ENCODE data around the gene SKIDA1. TPM values are rescaled to one million over a fixed set of nuclear protein-coding genes. Genes with fewer than 3 reads are reported as not detected.
A peak's percentile ranks its signal among the peaks of the same experiment; 100 is the strongest.

The SKIDA1 gene
- total and polyA plus RNA-seq, 4 donors = 0.10 to 1.6 (median 0.80) TPM

- no peaks in the 10 kb centered on the region for H3K27me3 ChIP-seq (ENCODE audit: control insufficient read depth in 3 of 3, insufficient read depth in 3 of 3, low read length in 2 of 3)
- DNase-seq = peak; percentile 75 to 79 (median 78)
- H3K27ac ChIP-seq (ENCODE audit: low read depth in 1 of 2, low read length in 1 of 2) = peak overlapping the region; percentile 50 to 85
- H3K36me3 ChIP-seq (ENCODE audit: control insufficient read depth in 4 of 4, insufficient read depth in 4 of 4, low read length in 4 of 4) = peaks cover 0 to 3% (median 0%) of the 10 kb centered on the region in 4 donors
- no peak for TF ChIP-seq CTCF (IDR thresholded peaks at IDR 0.05; ENCODE audit: control extremely low read depth, extremely low read depth)
- H3K9ac ChIP-seq (ENCODE audit: insufficient read depth in 1 of 2, low read length in 2 of 2) = peak overlapping the region; percentile 66 to 99
- peak overlapping the region; percentile 61 for H3K4me3 ChIP-seq
- peaks cover 1 to 62% (median 15%) of the 10 kb centered on the region in 5 donors for H3K4me1 ChIP-seq (ENCODE audit: control insufficient read depth in 5 of 5, insufficient read depth in 5 of 5, low read length in 5 of 5)
- no peaks in the 10 kb centered on the region for H3K9me3 ChIP-seq (ENCODE audit: control insufficient read depth in 4 of 4, insufficient read depth in 3 of 4, low read length in 3 of 4)
- peak; percentile 68 for ATAC-seq (ENCODE audit: insufficient read depth, low FRiP score)
- WGBS, 2 donors = 1% methylated on average over 73 of the region's 73 CpGs
Measured at GRCh38 chr10:21517134-21518031, 8.1 kb downstream of the SKIDA1 start.

GRCh38 chr10:21516242-21517131 lies 9.0 kb downstream of the SKIDA1 start:
- peak; percentile 65 to 81 (median 73) for DNase-seq
- Histone ChIP-seq H3K9ac (ENCODE audit: insufficient read depth in 1 of 2, low read length in 2 of 2) (peak overlapping the region; percentile 48 to 92), H3K27me3 (ENCODE audit: control insufficient read depth in 3 of 3, insufficient read depth in 3 of 3, low read length in 2 of 3) (no peaks in the 10 kb centered on the region)

More at GRCh38 chr10:21516242-21517131, 9.0 kb downstream of the SKIDA1 start:
- ATAC-seq (ENCODE audit: insufficient read depth, low FRiP score) = peak; percentile 12
- no peak for TF ChIP-seq CTCF (IDR thresholded peaks at IDR 0.05; ENCODE audit: control extremely low read depth, extremely low read depth)
- peak overlapping the region; percentile 59 to 85 for H3K27ac ChIP-seq (ENCODE audit: low read depth in 1 of 2, low read length in 1 of 2)
- no peaks in the 10 kb centered on the region for H3K9me3 ChIP-seq (ENCODE audit: control insufficient read depth in 4 of 4, insufficient read depth in 3 of 4, low read length in 3 of 4)
- H3K36me3 ChIP-seq (ENCODE audit: control insufficient read depth in 4 of 4, insufficient read depth in 4 of 4, low read length in 4 of 4) = peaks cover 0 to 3% (median 0%) of the 10 kb centered on the region in 4 donors
- H3K4me1 ChIP-seq (ENCODE audit: control insufficient read depth in 5 of 5, insufficient read depth in 5 of 5, low read length in 5 of 5) = peaks cover 1 to 64% (median 13%) of the 10 kb centered on the region in 5 donors
- peak overlapping the region; percentile 61 for H3K4me3 ChIP-seq
- 0% methylated on average over 40 to 86 of the region's 86 CpGs for WGBS, 2 donors

Data from lung (tissue), 12 donors.